OCI-LY3 (cell line): ENCODE results near the gene MTA1.

Experiments
- H2AFZ ChIP-seq: fragments of 200-600, 300-600 bp; shearing (Covaris generic); 2 replicates; pipeline ENCODE4 v1.6.0; 2014; ENCODE audit warnings: antibody characterized with exemption, low read depth, low read length
- H3K27ac ChIP-seq: fragments of 200-600, 300-600 bp; sonication (generic); 2 replicates; pipeline ENCODE4 v1.5.1; 2014; ENCODE audit warnings: mild to moderate bottlenecking, low read length, moderate library complexity, mixed read lengths
- H3K27me3 ChIP-seq: fragments of 200-600, 300-600 bp; sonication (generic); 2 replicates; pipeline ENCODE4 v1.6.1; 2014; ENCODE audit warnings: low read depth, low read length, mixed read lengths
- H3K36me3 ChIP-seq: fragments of 200-600, 300-600 bp; sonication (generic); replicated peaks from 2 replicates; pipeline ENCODE3; 2014; ENCODE audit warnings: low read depth, low read length, mixed read lengths
- H3K4me1 ChIP-seq: fragments of 300-600, 200-600 bp; sonication (generic); 2 replicates; pipeline ENCODE4 v1.6.1; 2014; ENCODE audit warnings: low read length, mixed read lengths
- H3K4me2 ChIP-seq: fragments of 200-600, 300-600 bp; sonication (generic); 2 replicates; pipeline ENCODE4 v1.6.1; 2014; ENCODE audit warnings: low read length, mixed read lengths
- H3K4me3 ChIP-seq: fragments of 300-600, 200-600 bp; sonication (generic); 2 replicates; pipeline ENCODE4 v1.5.1; 2014; ENCODE audit warnings: antibody characterized with exemption, mild to moderate bottlenecking, low read length, moderate library complexity
- H3K79me2 ChIP-seq: fragments of 300-600, 200-600 bp; shearing (Covaris generic); 2 replicates; pipeline ENCODE4 v1.6.1; 2014; ENCODE audit warnings: mild to moderate bottlenecking, low read length, mixed read lengths
- H3K9ac ChIP-seq: fragments of 300-600, 200-600 bp; shearing (Covaris generic); 2 replicates; pipeline ENCODE4 v1.6.0; 2014; ENCODE audit warnings: mild to moderate bottlenecking, low read length, moderate library complexity
- H3K9me3 ChIP-seq: fragments of 200-600, 300-600 bp; shearing (Covaris generic); 2 replicates; pipeline ENCODE4 v1.6.1; 2014; ENCODE audit warnings: low read length, mixed read lengths; ENCODE audit not compliant: insufficient read depth
- H4K20me1 ChIP-seq: fragments of 200-600, 300-600 bp; sonication (generic); 2 replicates; pipeline ENCODE4 v1.6.1; 2016; ENCODE audit warnings: low read length, mixed read lengths; ENCODE audit not compliant: insufficient read depth
- CTCF ChIP-seq: fragments of 200-600, 300-600 bp; sonication (generic); IDR thresholded peaks from 2 replicates; pipeline ENCODE4 v1.5.1; 2014; ENCODE audit warnings: antibody characterized with exemption, low read length, low read depth
- EZH2phosphoT487 ChIP-seq: fragments of 200-600 bp; shearing (Covaris generic); IDR thresholded peaks from 2 replicates; pipeline ENCODE4 v1.6.1; 2018; ENCODE audit warnings: antibody characterized with exemption, mixed run types, low read depth

Gene MTA1

GRCh38 chr14:105464501-105464900, 44.9 kb downstream of the MTA1 start:
- Histone ChIP-seq H3K9ac (no peak overlapping the region), H3K79me2 (no peaks in the 10 kb centered on the region), H3K4me1 (no peaks in the 10 kb centered on the region), H2AFZ (no peak overlapping the region), H3K4me3 (no peak overlapping the region), H3K9me3 (no peaks in the 10 kb centered on the region), H3K4me2 (no peak overlapping the region), H3K36me3 (peaks cover 24% of the 10 kb centered on the region), H4K20me1 (no peaks in the 10 kb centered on the region), H3K27ac (no peak overlapping the region), H3K27me3 (no peaks in the 10 kb centered on the region)
- TF ChIP-seq CTCF (no peak), EZH2phosphoT487 (no peak)

GRCh38 chr14:105465209-105466031, 45.8 kb downstream of the MTA1 start:
- H4K20me1 ChIP-seq, result no peaks in the 10 kb centered on the region
- H3K36me3 ChIP-seq, result peaks cover 24% of the 10 kb centered on the region

GRCh38 chr14:105466531-105467248, 47.1 kb downstream of the MTA1 start:
- TF ChIP-seq EZH2phosphoT487 (no peak), CTCF (no peak)
- Histone ChIP-seq H3K4me3 (no peak overlapping the region), H3K9ac (no peak overlapping the region), H4K20me1 (no peaks in the 10 kb centered on the region), H3K36me3 (peaks cover 14% of the 10 kb centered on the region), H3K27me3 (no peaks in the 10 kb centered on the region), H2AFZ (no peak overlapping the region), H3K79me2 (no peaks in the 10 kb centered on the region), H3K9me3 (no peaks in the 10 kb centered on the region), H3K4me2 (no peak overlapping the region), H3K27ac (no peak overlapping the region), H3K4me1 (no peaks in the 10 kb centered on the region)

More at GRCh38 chr14:105465209-105466031, 45.8 kb downstream of the MTA1 start:
- TF ChIP-seq EZH2phosphoT487 (no peak), CTCF (no peak)
- Histone ChIP-seq H3K27ac (no peak overlapping the region), H3K4me3 (no peak overlapping the region), H3K9me3 (no peaks in the 10 kb centered on the region), H3K4me2 (no peak overlapping the region), H3K9ac (no peak overlapping the region), H3K79me2 (no peaks in the 10 kb centered on the region), H3K4me1 (no peaks in the 10 kb centered on the region), H2AFZ (no peak overlapping the region), H3K27me3 (no peaks in the 10 kb centered on the region)

GRCh38 chr14:105467249-105467941, 47.8 kb downstream of the MTA1 start:
- Histone ChIP-seq H3K36me3 (peaks cover 14% of the 10 kb centered on the region), H3K4me1 (no peaks in the 10 kb centered on the region), H4K20me1 (no peaks in the 10 kb centered on the region), H3K4me2 (no peak overlapping the region), H3K9me3 (no peaks in the 10 kb centered on the region), H3K4me3 (no peak overlapping the region), H3K27me3 (no peaks in the 10 kb centered on the region), H3K9ac (no peak overlapping the region), H2AFZ (no peak overlapping the region), H3K27ac (no peak overlapping the region), H3K79me2 (no peaks in the 10 kb centered on the region)
- TF ChIP-seq EZH2phosphoT487, result no peak
- TF ChIP-seq CTCF, result no peak
